NB4 (cell line): ENCODE measurements around the gene ABLIM1.

ENCODE experiments used
- DNase-seq: peaks from one replicate; pipeline ENCODE4 v3.0.0; 2010; ENCODE audit warnings: low read depth
- H3K4me3 ChIP-seq: one replicate; pipeline ENCODE4 v1.5.1; 2011; ENCODE audit warnings: mild to moderate bottlenecking, low read depth, low read length, moderate library complexity
- CTCF ChIP-seq: IDR thresholded peaks from one replicate; pipeline ENCODE4 v1.5.1; 2012; ENCODE audit warnings: low read depth, low read length
- MYC ChIP-seq: IDR thresholded peaks from 2 replicates; pipeline ENCODE4 v1.6.1; 2011; ENCODE audit warnings: low read depth, low read length
- POLR2A ChIP-seq: IDR thresholded peaks from 2 replicates; pipeline ENCODE4 v1.6.1; 2011; ENCODE audit warnings: mild to moderate bottlenecking; ENCODE audit not compliant: insufficient read length; ENCODE audit errors: extremely low read depth
- TF ChIP-seq, protein P1 (sequence below): IDR thresholded peaks from 2 replicates; pipeline ENCODE4 v1.6.1; 2011; ENCODE audit warnings: low read depth, low read length

Gene ABLIM1

GRCh38 chr10:114486938-114487814, 170.9 kb downstream of the ABLIM1 start:
- TF ChIP-seq, protein P1, sequence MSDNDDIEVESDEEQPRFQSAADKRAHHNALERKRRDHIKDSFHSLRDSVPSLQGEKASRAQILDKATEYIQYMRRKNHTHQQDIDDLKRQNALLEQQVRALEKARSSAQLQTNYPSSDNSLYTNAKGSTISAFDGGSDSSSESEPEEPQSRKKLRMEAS = no peak
- no peak for TF ChIP-seq CTCF
- no peak for TF ChIP-seq POLR2A
- TF ChIP-seq MYC = no peak
- H3K4me3 ChIP-seq = no peak overlapping the region

GRCh38 chr10:114485696-114486400, 172.2 kb downstream of the ABLIM1 start:
- H3K4me3 ChIP-seq = no peak overlapping the region
- DNase-seq = no peak
- TF ChIP-seq POLR2A = no peak
- no peak for TF ChIP-seq MYC
- no peak for TF ChIP-seq CTCF

More at GRCh38 chr10:114486938-114487814, 170.9 kb downstream of the ABLIM1 start:
- no peak for DNase-seq

- TF ChIP-seq, protein P1 = no peak
- TF ChIP-seq CTCF (no peak), MYC (no peak), POLR2A (no peak)
- no peak overlapping the region for H3K4me3 ChIP-seq
- DNase-seq = no peak
These were observed 174.5 kb downstream of the ABLIM1 start for GRCh38 chr10:114483575-114483974.

DNA sequence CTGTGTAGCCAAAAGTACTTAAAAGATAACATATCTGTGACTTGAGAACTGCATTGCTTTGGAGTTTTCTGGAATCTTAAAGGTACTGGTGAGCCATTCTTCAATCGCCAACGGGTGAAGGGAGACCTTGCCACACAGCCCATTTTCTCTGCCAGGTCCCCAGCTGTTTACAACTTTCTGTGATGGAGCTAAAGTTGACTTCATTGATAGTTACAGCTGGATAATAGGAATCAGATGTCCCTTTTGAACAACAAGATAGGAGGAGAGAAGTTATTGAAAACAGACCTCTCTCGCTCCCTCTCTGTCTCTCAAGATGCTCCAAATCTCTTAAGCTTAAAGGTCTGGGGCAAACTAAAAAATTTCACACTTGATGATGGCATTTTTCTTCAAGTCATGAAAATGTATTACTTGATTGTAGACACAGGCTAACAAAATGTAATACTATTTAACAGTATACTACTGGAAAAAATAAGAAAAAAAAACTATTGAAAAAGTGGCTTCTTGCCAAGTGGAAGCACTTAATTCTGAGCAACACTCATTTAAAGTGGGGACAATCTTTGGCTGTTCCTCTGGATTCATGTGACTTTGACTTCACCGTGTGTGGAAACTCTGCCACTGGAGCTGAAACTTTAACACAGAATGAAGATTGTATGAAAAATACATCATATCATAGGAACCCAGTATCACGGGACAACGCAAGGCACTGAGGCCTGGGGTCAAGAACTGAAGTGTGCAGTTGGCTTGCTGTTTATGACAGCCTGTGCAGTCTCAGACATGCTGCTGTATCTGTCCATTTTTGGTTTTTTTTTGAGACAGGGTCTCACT, 175.4 kb downstream of the ABLIM1 start:
- DNase-seq = no peak
- no peak for TF ChIP-seq CTCF
- TF ChIP-seq POLR2A = no peak
- TF ChIP-seq MYC = no peak
- TF ChIP-seq, protein P1 = no peak
- no peak overlapping the region for H3K4me3 ChIP-seq

DNA sequence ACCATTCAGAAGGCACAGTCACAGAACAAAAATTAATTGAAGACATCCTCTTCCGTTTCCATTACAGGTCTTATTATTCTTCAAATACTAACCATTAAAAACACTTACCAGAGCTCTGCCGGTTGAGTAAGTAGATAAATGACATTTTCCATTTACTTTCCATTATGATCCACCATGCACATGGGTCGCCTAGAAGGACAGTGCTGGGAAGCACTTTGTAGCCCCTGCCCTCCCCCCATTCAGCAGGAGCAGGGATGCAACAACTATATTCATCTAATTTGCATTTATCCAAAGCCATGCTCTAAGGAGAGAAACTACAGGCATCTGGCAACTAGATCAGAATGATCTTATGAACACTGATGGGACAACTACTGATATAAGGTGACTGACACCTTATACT, 177.0 kb downstream of the ABLIM1 start:
- H3K4me3 ChIP-seq = no peak overlapping the region
- no peak for DNase-seq
- no peak for TF ChIP-seq POLR2A
- TF ChIP-seq MYC = no peak
- TF ChIP-seq, protein P1 = no peak
- TF ChIP-seq CTCF = no peak
